NCI-H345 treated with DMSO at 0.1 percent for 48 hours (cell line): ENCODE results near the gene CD9.
"Not testable (repeated sequence)": the region's sequence is repeated elsewhere in the genome, so short reads cannot be mapped to it uniquely, and the experiment has no call there.

Experiments
- DNase-seq: peaks from one replicate; lab custom pipeline; 2025; ENCODE audit not compliant: unreplicated experiment; lab: John Stamatoyannopoulos, UW

Gene CD9

GRCh38 chr12:6178981-6179761 is 21.0 kb upstream of the CD9 start:
- no peak for DNase-seq

GRCh38 chr12:6180268-6181051 is 19.7 kb upstream of the CD9 start:
- no peak for DNase-seq

GRCh38 chr12:6181166-6181565 is 19.0 kb upstream of the CD9 start:
- no peak for DNase-seq

- DNase-seq: no peak
Measured at GRCh38 chr12:6181583-6182278, 18.5 kb upstream of the CD9 start.

- DNase-seq: peak; percentile 64
Measured at GRCh38 chr12:6182279-6182898, 17.8 kb upstream of the CD9 start.

DNA sequence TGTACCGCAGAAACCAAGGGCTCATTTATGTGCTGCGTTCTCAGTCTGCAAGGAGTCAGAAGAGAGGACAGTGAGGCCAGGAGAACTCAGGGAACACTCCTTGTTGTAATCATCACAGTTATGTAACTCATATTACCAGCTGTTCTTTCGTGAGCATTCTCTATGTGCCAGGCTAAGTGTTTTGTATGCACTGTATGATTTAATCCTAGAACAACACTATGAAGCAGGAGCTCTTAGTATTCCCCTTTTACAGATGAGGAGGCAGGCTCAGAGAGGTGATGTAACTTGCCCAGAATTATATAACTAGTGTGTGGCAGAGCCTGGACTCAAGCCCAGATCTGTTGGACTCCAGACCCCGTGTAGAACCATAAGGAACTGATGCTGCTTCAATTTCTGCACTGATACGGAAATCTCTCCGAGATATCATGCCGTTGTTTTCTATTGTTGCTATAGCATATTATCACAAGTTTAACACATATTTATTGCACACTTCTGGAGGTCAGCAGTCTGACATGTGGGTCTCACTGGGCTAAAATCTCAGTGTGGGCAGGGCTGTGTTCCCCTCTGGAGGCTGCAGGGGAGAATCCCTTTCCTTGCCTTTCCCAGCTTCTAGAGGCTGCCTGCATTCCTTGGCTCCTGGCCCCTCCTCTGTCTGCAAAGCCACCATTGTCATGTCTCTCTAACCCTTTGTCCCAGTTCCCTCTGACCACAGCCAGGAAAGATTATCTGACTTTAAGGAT is 16.3 kb upstream of the CD9 start:
- no peak for DNase-seq

- no peak for DNase-seq
Measured at GRCh38 chr12:6185961-6186827, 14.0 kb upstream of the CD9 start.

DNA sequence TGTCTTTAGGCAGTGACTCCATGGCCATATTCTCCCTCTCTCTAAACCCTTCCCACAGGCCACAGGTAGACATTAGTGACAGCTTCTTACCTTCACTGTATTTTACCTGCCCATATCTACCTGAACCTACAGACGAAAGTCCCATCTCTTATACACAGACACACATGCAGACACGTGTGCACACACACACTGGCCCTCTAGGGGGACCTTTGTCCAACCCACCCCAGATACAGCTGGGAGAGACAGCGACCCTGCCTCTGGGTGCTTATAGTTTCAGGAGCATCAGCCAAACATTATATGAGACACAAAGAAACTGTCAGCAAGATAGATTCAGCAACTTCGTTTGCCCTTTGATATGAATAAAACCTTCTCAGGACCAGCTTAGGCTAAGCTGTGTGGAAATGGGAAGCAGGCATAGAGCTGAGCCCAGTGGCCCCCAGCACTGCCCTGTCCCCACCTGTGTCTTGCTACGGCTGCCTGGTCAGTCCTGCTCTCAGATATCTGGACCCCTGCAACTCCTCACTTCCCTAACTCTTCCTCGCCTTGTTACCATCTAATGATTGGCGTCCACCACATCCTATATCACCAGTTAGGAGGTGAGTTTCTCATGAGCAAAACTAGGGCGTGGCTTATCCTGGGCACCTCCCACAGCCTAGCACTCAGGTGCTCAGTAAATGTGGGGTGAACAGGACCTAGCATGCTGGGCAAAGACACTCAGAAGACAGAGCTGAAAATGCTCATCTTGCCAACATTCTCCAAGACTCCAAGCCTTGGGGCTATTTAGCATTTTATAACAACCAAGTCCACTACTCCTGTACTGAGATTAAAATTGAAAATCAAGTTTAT is 12.0 kb upstream of the CD9 start:
- no peak for DNase-seq

DNA sequence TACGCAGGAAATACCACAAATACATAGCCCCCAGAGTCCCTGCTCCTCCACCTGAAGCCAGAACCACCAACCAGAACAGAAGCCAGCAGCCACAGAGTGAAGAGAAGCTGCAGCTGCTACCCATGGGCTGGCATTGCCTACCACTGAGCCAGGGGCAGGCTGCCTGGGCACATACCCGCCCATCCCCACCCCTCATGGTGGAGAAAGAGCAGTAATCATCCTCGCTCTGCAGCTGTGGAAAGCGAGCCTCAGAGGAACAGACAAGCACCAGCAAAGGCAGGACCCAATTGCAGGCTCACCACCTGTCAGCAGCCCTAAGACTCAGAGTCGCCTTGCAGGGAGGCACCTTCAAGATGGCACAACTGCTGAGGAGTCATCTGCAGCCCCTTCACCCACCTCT is 11.2 kb upstream of the CD9 start:
- DNase-seq: no peak

DNA sequence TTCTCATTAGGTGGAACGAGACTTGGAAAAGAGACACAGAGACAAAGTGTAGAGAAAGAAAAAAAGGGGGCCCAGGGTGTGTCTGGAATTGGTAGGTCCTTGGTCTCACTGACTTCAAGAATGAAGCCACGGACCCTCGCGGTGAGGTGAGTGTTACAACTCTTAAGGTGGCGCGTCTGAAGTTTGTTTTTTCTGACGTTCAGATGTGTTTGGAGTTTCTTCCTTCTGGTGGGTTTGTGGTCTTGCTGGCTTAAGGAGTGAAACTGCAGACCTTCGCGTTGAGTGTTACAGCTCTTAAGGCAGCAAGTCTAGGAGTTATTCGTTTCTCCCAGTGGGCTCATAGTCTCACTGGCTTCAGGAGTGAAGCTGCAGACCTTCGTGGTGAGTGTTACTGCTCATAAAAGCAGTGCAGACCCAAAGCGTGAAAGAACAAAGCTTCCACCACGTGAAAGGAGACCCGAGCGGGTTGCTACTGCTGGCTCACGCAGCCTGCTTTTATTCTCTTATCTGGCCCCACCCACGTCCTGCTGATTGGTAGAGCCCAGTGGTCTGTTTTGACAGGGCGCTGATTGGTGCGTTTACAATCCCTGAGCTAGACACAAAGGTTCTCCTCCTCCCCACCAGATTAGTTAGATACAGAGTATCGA is 10.1 kb upstream of the CD9 start:
- DNase-seq: not testable (repeated sequence)

DNA sequence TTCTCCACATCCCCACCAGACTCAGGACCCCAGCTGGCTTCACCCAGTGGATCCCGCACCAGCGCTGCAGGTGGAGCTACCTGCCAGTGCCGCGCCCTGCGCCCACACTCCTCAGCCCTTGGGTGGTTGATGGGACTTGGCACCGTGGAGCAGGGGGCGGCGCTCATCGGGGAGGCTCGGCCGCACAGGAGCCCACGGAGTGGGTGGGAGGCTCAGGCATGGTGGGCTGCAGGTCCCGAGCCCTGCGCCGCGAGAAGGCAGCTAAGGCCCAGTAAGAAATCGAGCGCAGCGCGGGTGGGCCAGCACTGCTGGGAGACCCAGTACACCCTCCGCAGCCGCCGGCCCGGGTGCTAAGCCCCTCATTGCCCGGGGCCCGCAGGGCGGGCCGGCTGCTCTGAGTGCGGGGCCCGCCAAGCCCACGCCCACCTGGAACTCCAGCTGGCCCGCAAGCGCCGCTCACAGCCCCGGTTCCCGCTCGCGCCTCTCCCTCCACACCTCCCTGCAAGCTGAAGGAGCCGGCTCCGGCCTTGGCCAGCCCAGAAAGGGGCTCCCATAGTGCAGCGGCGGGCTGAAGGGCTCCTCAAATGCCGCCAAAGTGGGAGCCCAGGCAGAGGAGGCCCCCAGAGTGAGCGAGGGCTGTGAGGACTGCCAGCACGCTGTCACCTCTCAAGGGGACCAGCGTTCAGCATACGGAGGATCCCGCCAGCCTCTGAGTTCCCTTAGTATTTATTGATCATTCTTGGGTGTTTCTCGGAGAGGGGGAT is 9.3 kb upstream of the CD9 start:
- not testable (repeated sequence) for DNase-seq

DNA sequence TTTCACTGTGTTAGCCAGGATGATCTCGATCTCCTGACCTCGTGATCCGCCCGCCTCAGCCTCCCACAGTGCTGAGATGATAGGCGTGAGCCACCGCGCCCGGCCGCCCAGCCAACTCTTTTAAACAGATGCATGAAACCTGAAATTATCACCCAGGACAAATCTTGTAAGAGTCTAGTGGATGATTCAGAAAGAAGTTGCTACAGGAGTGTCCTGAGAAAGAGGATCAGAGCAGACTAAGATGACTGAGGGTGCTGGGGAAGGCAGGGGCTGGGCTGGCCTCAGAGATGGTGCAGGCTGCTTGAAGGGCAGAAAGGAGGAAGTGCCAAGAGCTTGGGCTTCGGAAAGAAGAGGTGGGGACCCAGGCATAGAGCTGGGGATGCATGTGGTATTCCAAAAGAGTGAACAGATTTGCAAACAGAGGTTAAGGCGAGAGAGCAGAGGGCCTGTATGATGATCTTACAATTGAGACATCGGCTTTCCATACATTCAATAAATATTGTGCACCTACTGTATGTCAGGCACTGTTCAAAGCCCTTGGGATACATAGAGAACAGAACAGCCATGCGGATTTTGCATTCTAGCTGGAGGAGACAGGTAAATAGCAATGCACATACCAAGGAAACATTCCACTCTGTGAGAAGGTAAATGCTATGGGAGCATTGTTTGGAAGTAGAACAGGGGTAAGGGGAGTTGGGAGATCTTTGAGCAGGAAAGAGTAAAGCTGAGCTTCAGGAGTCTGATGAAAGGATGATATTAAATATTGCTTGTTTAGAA is 7.4 kb upstream of the CD9 start:
- DNase-seq: no peak

DNA sequence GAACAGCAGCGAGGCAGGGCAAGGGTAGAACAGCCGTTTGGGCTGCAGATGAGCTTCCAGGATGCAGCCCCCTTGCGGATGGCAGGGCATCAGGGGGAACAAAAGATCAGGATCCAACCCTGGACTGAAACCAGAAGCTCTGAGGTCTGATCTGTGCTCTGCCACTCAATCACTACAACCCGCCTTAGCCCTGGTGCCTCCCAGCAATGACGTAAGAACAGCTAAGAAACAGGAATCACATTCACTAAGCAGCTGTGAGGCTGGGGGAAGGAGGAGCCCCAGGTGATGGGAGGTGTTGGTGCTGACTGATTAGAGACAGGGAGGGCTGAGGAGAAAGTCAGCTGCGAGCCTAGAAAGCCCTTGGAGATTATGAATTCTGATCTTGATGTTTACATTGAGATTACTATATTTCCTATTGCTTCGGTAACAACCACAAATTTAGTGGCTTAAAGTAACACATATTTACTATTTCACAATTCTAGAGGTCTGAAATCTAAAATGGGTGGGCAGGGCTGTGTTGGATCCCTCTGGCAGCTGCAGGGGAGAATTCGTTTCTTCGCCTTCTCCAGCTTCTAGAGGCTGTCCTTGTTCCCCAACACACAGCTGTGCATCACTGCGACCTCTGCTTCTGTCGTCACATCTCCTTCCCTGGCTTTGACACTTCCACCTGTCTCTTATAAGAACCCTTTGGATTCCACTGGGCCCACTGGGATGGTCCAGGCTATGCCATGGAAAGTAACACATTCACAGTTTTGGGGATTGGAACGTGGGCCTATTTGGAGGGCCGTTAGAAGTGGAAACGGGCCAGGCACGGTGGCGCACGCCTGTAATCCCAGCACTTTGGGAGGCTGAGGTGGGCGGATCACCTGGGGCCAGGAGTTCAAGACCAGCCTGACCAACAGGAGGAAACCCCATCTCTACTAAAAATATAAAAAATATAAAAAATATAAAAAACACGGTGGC is 6.1 kb upstream of the CD9 start:
- DNase-seq: no peak

DNA sequence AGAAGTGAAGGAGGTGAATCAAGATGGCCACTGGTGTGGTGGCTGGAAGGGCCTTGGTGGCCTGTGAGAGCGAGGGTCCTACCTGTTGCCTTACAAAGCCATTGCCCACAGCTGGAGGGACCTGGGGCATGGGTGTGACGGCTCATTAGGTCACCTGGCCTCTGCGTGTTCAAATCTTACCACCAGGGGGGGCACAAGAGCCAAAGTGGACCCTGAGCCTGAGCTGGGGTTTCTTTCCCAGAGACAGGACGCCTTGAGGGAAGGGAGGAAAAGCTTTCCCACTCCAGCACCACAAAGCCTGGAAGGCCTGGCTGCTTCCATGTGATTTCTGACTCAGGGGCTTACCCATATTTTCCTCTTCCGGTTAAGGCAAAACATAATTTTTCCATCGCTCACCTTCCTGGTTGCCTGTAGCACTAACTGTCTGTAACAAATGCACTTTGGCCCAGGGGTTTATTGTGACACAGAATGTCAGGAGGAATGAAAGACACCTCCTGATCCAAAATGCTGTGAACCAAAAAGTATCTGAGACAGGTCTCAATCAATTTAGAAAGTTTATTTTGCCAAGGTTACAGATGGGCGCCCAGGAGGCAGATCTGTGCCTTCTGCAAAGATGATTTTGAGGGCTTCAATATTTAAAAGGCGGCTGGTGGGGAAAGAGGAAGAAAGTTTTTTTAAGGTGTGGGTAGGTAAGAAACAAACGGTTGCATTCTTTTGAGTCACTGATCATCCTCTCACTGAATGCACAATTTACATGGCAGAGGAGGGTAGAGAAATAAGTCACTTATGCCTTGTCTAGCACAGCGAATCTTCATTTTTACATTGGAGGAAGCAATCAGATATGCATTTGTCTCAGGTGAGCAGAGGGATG is 4.3 kb upstream of the CD9 start:
- peak; percentile 75 for DNase-seq

DNA sequence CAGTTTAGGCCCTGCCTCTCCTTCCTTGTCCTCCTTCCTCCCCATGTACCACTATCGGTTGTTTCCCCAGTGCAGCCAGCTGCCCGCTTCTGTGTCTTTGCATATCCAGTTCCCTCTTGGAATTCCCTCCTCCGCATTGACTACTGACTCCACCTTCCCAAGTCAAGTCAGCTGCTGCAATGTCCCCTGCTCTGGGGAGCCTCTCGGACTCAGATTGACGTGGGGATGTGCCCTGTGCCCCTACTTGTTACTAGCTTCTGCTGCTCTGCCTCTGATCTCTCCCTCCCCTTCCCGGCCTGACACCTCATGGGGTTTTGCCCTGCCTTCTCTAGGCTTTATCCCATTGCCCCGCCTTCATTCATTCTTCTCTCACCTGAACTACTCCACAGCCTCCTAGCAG is 2.1 kb upstream of the CD9 start:
- DNase-seq: no peak
